Measurements from ENCODE around the gene SDHB.
A peak's percentile ranks its signal among the peaks of the same experiment; 100 is the strongest.

Gene SDHB

DNA sequence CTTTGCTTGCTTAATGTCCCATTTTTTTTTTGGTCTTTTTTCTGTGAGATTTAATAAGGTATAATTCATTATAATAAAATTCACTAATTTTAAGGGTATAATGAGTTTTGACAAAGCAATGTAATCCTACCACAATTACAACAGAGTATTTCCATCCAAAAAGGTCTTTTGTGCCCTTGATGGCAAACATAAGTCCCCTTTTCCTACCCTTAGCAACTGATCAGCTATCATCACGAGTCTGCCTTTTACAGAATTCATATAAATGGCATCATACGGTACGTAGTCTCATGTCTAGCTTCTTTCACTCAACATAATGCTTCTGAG lies 7.5 kb downstream of the SDHB start:
- no peak overlapping the region for H3K4me3 ChIP-seq
- TF ChIP-seq EZH2 (IDR thresholded peaks at IDR 0.05) = no peak
- TF ChIP-seq FOXP2 (optimal IDR thresholded peaks at IDR 0.05; ENCODE audit: control extremely low read depth, extremely low read length, insufficient read depth) = no peak
- TF ChIP-seq POLR2AphosphoS5 (IDR thresholded peaks at IDR 0.05; ENCODE audit: borderline replicate concordance, low read depth, low read length) = no peak
- DNase-seq (ENCODE audit: low read depth, low spot score) = no peak
- no peaks in the 10 kb centered on the region for H3K9me3 ChIP-seq (ENCODE audit: low read depth, low read length)
- H3K36me3 ChIP-seq (ENCODE audit: insufficient read depth, low read length) = peaks cover 52% of the 10 kb centered on the region
- H3K27ac ChIP-seq = peak overlapping the region; percentile 68; the same call in 1 of the 2 replicates
- H3K9ac ChIP-seq (ENCODE audit: insufficient read length) = no peak overlapping the region

- no peaks in the 10 kb centered on the region for H3K9me3 ChIP-seq (ENCODE audit: low read depth, low read length)
- no peak overlapping the region for H3K27ac ChIP-seq
- H3K9ac ChIP-seq (ENCODE audit: insufficient read length) = no peak overlapping the region
- peaks cover 51% of the 10 kb centered on the region for H3K36me3 ChIP-seq (ENCODE audit: insufficient read depth, low read length)
- DNase-seq (ENCODE audit: low read depth, low spot score) = no peak
- TF ChIP-seq FOXP2 (optimal IDR thresholded peaks at IDR 0.05; ENCODE audit: control extremely low read depth, extremely low read length, insufficient read depth) = no peak
- TF ChIP-seq POLR2AphosphoS5 (IDR thresholded peaks at IDR 0.05; ENCODE audit: borderline replicate concordance, low read depth, low read length) = no peak
- TF ChIP-seq EZH2 (IDR thresholded peaks at IDR 0.05) = no peak
- H3K4me3 ChIP-seq = peak overlapping the region; percentile 62
Observed at GRCh38 chr1:17045634-17046333, 8.0 kb downstream of the SDHB start.

DNA sequence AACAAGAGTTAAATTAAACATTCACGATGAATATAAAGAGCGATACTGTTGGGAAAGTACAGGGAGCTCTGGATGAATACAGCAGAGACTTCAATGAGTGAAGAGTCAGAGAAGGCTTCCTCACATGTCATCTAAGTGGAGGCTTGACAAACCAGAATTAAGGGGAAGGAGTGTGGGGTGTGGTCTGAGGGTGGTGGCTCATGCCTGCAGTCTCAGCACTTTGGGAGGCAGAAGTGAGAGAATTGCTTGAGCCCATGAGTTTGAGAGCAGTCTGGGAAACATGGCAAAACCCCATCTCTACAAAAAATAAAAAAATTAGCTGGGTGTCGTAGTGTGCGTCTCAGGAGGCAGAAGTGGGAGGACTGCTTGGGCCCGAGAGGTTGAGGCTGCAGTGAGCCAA lies 8.7 kb downstream of the SDHB start:
- no peaks in the 10 kb centered on the region for H3K9me3 ChIP-seq (ENCODE audit: low read depth, low read length)
- H3K36me3 ChIP-seq (ENCODE audit: insufficient read depth, low read length) = peaks cover 51% of the 10 kb centered on the region
- no peak overlapping the region for H3K9ac ChIP-seq (ENCODE audit: insufficient read length)
- DNase-seq (ENCODE audit: low read depth, low spot score) = no peak
- no peak for TF ChIP-seq EZH2 (IDR thresholded peaks at IDR 0.05)
- TF ChIP-seq FOXP2 (optimal IDR thresholded peaks at IDR 0.05; ENCODE audit: control extremely low read depth, extremely low read length, insufficient read depth) = no peak
- TF ChIP-seq POLR2AphosphoS5 (IDR thresholded peaks at IDR 0.05; ENCODE audit: borderline replicate concordance, low read depth, low read length) = no peak
- H3K4me3 ChIP-seq = no peak overlapping the region
- H3K27ac ChIP-seq = no peak overlapping the region

DNA sequence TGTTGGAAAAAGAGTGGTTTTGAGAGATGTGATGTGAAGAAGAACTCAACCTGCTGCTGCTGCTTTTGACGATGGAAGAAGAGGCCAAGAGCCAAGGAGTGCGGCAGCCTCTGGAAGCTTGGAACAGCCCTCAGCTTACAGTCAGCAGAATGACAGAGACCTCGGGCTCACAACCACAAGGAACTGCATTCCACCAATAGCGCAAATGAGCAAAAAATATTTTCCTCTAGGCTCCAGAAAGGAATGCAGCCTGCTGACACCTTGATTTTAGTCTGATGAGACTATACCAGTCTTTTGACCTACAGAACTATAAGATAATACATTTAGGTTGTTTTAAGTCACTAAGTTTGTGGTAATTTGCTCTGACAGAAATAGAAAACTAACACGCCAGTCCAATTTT lies 10.2 kb downstream of the SDHB start:
- Histone ChIP-seq H3K4me3 (no peak overlapping the region), H3K27ac (no peak overlapping the region), H3K9me3 (ENCODE audit: low read depth, low read length) (no peaks in the 10 kb centered on the region), H3K9ac (ENCODE audit: insufficient read length) (no peak overlapping the region), H3K36me3 (ENCODE audit: insufficient read depth, low read length) (peaks cover 48% of the 10 kb centered on the region)
- TF ChIP-seq EZH2 (IDR thresholded peaks at IDR 0.05) = no peak
- no peak for TF ChIP-seq FOXP2 (optimal IDR thresholded peaks at IDR 0.05; ENCODE audit: control extremely low read depth, extremely low read length, insufficient read depth)
- no peak for TF ChIP-seq POLR2AphosphoS5 (IDR thresholded peaks at IDR 0.05; ENCODE audit: borderline replicate concordance, low read depth, low read length)
- DNase-seq (ENCODE audit: low read depth, low spot score) = no peak

- TF ChIP-seq FOXP2 (optimal IDR thresholded peaks at IDR 0.05; ENCODE audit: control extremely low read depth, extremely low read length, insufficient read depth) = no peak
- TF ChIP-seq POLR2AphosphoS5 (IDR thresholded peaks at IDR 0.05; ENCODE audit: borderline replicate concordance, low read depth, low read length) = no peak
- TF ChIP-seq EZH2 (IDR thresholded peaks at IDR 0.05) = no peak
- Histone ChIP-seq H3K9me3 (ENCODE audit: low read depth, low read length) (no peaks in the 10 kb centered on the region), H3K36me3 (ENCODE audit: insufficient read depth, low read length) (peaks cover 54% of the 10 kb centered on the region), H3K27ac (no peak overlapping the region; the same call in 1 of the 2 replicates), H3K9ac (ENCODE audit: insufficient read length) (no peak overlapping the region), H3K4me3 (no peak overlapping the region)
- DNase-seq (ENCODE audit: low read depth, low spot score) = no peak
Observed at GRCh38 chr1:17040135-17040534, 13.7 kb downstream of the SDHB start.

- TF ChIP-seq FOXP2 (optimal IDR thresholded peaks at IDR 0.05; ENCODE audit: control extremely low read depth, extremely low read length, insufficient read depth) (no peak), POLR2AphosphoS5 (IDR thresholded peaks at IDR 0.05; ENCODE audit: borderline replicate concordance, low read depth, low read length) (no peak), EZH2 (IDR thresholded peaks at IDR 0.05) (no peak)
- H3K9me3 ChIP-seq (ENCODE audit: low read depth, low read length) = no peaks in the 10 kb centered on the region
- H3K27ac ChIP-seq = no peak overlapping the region
- H3K4me3 ChIP-seq = no peak overlapping the region
- no peak overlapping the region for H3K9ac ChIP-seq (ENCODE audit: insufficient read length)
- no peak for DNase-seq (ENCODE audit: low read depth, low spot score)
- peaks cover 47% of the 10 kb centered on the region for H3K36me3 ChIP-seq (ENCODE audit: insufficient read depth, low read length)
Observed at GRCh38 chr1:17039522-17039921, 14.3 kb downstream of the SDHB start.

- no peak overlapping the region for H3K27ac ChIP-seq
- no peaks in the 10 kb centered on the region for H3K9me3 ChIP-seq (ENCODE audit: low read depth, low read length)
- peaks cover 33% of the 10 kb centered on the region for H3K36me3 ChIP-seq (ENCODE audit: insufficient read depth, low read length)
- H3K9ac ChIP-seq (ENCODE audit: insufficient read length) = no peak overlapping the region
- no peak for DNase-seq (ENCODE audit: low read depth, low spot score)
- TF ChIP-seq FOXP2 (optimal IDR thresholded peaks at IDR 0.05; ENCODE audit: control extremely low read depth, extremely low read length, insufficient read depth) (no peak), EZH2 (IDR thresholded peaks at IDR 0.05) (no peak), POLR2AphosphoS5 (IDR thresholded peaks at IDR 0.05; ENCODE audit: borderline replicate concordance, low read depth, low read length) (no peak)
- no peak overlapping the region for H3K4me3 ChIP-seq
Observed at GRCh38 chr1:17033481-17033880, 20.4 kb downstream of the SDHB start.

GRCh38 chr1:17032741-17033140 lies 21.1 kb downstream of the SDHB start:
- H3K9ac ChIP-seq (ENCODE audit: insufficient read length) = no peak overlapping the region
- H3K4me3 ChIP-seq = no peak overlapping the region
- DNase-seq (ENCODE audit: low read depth, low spot score) = no peak
- H3K9me3 ChIP-seq (ENCODE audit: low read depth, low read length) = no peaks in the 10 kb centered on the region
- H3K27ac ChIP-seq = 0 out of 2 replicates have a peak overlapping the region, but pooled peaks have one; percentile 23
- no peak for TF ChIP-seq FOXP2 (optimal IDR thresholded peaks at IDR 0.05; ENCODE audit: control extremely low read depth, extremely low read length, insufficient read depth)
- TF ChIP-seq POLR2AphosphoS5 (IDR thresholded peaks at IDR 0.05; ENCODE audit: borderline replicate concordance, low read depth, low read length) = no peak
- TF ChIP-seq EZH2 (IDR thresholded peaks at IDR 0.05) = no peak
- H3K36me3 ChIP-seq (ENCODE audit: insufficient read depth, low read length) = peaks cover 35% of the 10 kb centered on the region

DNA sequence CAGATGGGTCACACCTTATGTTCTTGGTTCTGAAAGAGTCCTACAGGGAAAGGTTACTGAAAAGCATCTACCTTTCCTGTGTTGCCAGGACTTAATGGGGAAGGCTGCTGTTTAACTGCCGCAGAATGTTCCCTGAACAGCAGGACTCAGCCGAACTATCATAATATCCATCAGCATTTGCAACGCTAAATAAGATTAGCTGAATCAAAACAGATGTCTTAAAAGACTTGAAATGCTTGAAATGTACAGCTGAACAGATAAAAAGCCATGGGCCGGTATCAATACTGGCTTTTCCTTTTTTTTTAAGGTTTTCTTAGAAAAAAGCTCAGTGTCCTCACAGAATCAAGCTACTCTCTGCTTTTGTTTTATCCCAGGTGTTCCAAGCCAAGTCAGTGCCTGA lies 22.4 kb downstream of the SDHB start:
- Histone ChIP-seq H3K9ac (ENCODE audit: insufficient read length) (no peak overlapping the region), H3K27ac (peak overlapping the region; percentile 71), H3K9me3 (ENCODE audit: low read depth, low read length) (no peaks in the 10 kb centered on the region), H3K36me3 (ENCODE audit: insufficient read depth, low read length) (peaks cover 45% of the 10 kb centered on the region), H3K4me3 (peak overlapping the region; percentile 30)
- no peak for DNase-seq (ENCODE audit: low read depth, low spot score)
- TF ChIP-seq POLR2AphosphoS5 (IDR thresholded peaks at IDR 0.05; ENCODE audit: borderline replicate concordance, low read depth, low read length) = no peak; the same call in 1 of the 2 replicates

Data from SK-N-MC (cell line).